HepG2 (cell line): ENCODE measurements around the gene PTMA. TPM values are rescaled to one million over a fixed set of nuclear protein-coding genes. Genes with fewer than 3 reads are reported as not detected.

ENCODE experiments used
- ADNP ChIP-seq: sonication (generic); formaldehyde crosslinking; IDR thresholded peaks from 2 replicates; pipeline ENCODE4 v1.4.0; 2020; ENCODE audit warnings: missing genetic modification reagents
- GABPA ChIP-seq, 2 experiments: IDR thresholded peaks; 2 replicates each; pipeline ENCODE4 v1.6.1; 2011 to 2016; ENCODE audit warnings: low read depth in 2 of 2, low read length in 1 of 2, missing biosample characterization in 1 of 2, missing genetic modification characterization in 1 of 2
- HCFC1 ChIP-seq: fragments of 150-350 bp; IDR thresholded peaks from 2 replicates; pipeline ENCODE4 v1.6.1; 2014; ENCODE audit warnings: low read depth, low read length
- MIER3 ChIP-seq: IDR thresholded peaks from 2 replicates; pipeline ENCODE4 v1.6.1; 2016; ENCODE audit warnings: missing compliant biosample characterization, borderline replicate concordance
- NFE2 ChIP-seq: sonication (generic); formaldehyde crosslinking; IDR thresholded peaks from 2 replicates; pipeline ENCODE4 v1.4.0; 2020; ENCODE audit warnings: missing genetic modification reagents
- PCBP2 ChIP-seq: fragments of 200-400 bp; formaldehyde crosslinking; optimal IDR thresholded peaks from 2 replicates; pipeline ENCODE3; 2018; ENCODE audit warnings: low read length, low read depth; ENCODE audit not compliant: poor library complexity, severe bottlenecking
- SP140L ChIP-seq: sonication (generic); formaldehyde crosslinking; IDR thresholded peaks from 2 replicates; pipeline ENCODE4 v1.4.0; 2020; ENCODE audit warnings: missing genetic modification reagents, borderline replicate concordance
- WIZ ChIP-seq: sonication (generic); formaldehyde crosslinking; IDR thresholded peaks from 2 replicates; pipeline ENCODE4 v1.5.1; 2020; ENCODE audit warnings: mild to moderate bottlenecking, missing genetic modification reagents
- ZKSCAN5 ChIP-seq: sonication (generic); formaldehyde crosslinking; IDR thresholded peaks from 2 replicates; pipeline ENCODE4 v1.5.1; 2020; ENCODE audit warnings: mild to moderate bottlenecking, missing genetic modification reagents
- ZNF235 ChIP-seq: sonication (generic); formaldehyde crosslinking; IDR thresholded peaks from 2 replicates; pipeline ENCODE4 v1.8.1; 2023; ENCODE audit warnings: mild to moderate bottlenecking, missing genetic modification reagents, borderline replicate concordance
- ZNF598 ChIP-seq: sonication (generic); formaldehyde crosslinking; IDR thresholded peaks from 2 replicates; pipeline ENCODE4 v1.5.1; 2020; ENCODE audit warnings: mild to moderate bottlenecking, missing genetic modification reagents, borderline replicate concordance
- polyA plus RNA-seq, 8 experiments: library from polyadenylated mRNA; depleted of rRNA in 3 of 8; stranded (reverse) in 7 of 8; unstranded in 1 of 8; fragments of >200 nt; fragmentation: Illumina TruSeq in 4 of 8; extraction: Trizol in 4 of 8; gene quantifications; 2 replicates each; pipeline versions ENCODE4 v1.2.1 to v1.2.3, GENCODE V29; 2011 to 2016; ENCODE audit warnings: low read depth in 4 of 8, missing spikeins in 1 of 8, mixed read lengths in 1 of 8; ENCODE audit not compliant: insufficient read depth in 1 of 8
- total RNA-seq, 5 experiments: library from RNA; depleted of rRNA; stranded (reverse); fragments of >200 nt; fragmentation: Illumina TruSeq; extraction: Trizol; gene quantifications; 2 replicates each; pipeline ENCODE4 v1.2.3, GENCODE V29; 2016; ENCODE audit warnings: low read depth in 1 of 5
- TF ChIP-seq, protein P1 (sequence below): sonication (generic); formaldehyde crosslinking; IDR thresholded peaks from 2 replicates; pipeline ENCODE4 v1.5.0; 2020; ENCODE audit warnings: mild to moderate bottlenecking, missing genetic modification reagents, borderline replicate concordance
- TF ChIP-seq, protein P2 (sequence below): sonication (generic); formaldehyde crosslinking; IDR thresholded peaks from 2 replicates; pipeline ENCODE4 v1.4.0; 2020; ENCODE audit warnings: missing genetic modification reagents
- TF ChIP-seq, protein P3 (sequence below): sonication (generic); formaldehyde crosslinking; IDR thresholded peaks from 2 replicates; pipeline ENCODE4 v1.4.0; 2020; ENCODE audit warnings: missing genetic modification reagents, borderline replicate concordance

Gene PTMA
- total and polyA plus RNA-seq, 2 of the 13 experiments (the other 11 are each of a cell fraction or from before 2014, with no cell fraction given): 190 to 1,086 TPM

- TF ChIP-seq, protein P1, sequence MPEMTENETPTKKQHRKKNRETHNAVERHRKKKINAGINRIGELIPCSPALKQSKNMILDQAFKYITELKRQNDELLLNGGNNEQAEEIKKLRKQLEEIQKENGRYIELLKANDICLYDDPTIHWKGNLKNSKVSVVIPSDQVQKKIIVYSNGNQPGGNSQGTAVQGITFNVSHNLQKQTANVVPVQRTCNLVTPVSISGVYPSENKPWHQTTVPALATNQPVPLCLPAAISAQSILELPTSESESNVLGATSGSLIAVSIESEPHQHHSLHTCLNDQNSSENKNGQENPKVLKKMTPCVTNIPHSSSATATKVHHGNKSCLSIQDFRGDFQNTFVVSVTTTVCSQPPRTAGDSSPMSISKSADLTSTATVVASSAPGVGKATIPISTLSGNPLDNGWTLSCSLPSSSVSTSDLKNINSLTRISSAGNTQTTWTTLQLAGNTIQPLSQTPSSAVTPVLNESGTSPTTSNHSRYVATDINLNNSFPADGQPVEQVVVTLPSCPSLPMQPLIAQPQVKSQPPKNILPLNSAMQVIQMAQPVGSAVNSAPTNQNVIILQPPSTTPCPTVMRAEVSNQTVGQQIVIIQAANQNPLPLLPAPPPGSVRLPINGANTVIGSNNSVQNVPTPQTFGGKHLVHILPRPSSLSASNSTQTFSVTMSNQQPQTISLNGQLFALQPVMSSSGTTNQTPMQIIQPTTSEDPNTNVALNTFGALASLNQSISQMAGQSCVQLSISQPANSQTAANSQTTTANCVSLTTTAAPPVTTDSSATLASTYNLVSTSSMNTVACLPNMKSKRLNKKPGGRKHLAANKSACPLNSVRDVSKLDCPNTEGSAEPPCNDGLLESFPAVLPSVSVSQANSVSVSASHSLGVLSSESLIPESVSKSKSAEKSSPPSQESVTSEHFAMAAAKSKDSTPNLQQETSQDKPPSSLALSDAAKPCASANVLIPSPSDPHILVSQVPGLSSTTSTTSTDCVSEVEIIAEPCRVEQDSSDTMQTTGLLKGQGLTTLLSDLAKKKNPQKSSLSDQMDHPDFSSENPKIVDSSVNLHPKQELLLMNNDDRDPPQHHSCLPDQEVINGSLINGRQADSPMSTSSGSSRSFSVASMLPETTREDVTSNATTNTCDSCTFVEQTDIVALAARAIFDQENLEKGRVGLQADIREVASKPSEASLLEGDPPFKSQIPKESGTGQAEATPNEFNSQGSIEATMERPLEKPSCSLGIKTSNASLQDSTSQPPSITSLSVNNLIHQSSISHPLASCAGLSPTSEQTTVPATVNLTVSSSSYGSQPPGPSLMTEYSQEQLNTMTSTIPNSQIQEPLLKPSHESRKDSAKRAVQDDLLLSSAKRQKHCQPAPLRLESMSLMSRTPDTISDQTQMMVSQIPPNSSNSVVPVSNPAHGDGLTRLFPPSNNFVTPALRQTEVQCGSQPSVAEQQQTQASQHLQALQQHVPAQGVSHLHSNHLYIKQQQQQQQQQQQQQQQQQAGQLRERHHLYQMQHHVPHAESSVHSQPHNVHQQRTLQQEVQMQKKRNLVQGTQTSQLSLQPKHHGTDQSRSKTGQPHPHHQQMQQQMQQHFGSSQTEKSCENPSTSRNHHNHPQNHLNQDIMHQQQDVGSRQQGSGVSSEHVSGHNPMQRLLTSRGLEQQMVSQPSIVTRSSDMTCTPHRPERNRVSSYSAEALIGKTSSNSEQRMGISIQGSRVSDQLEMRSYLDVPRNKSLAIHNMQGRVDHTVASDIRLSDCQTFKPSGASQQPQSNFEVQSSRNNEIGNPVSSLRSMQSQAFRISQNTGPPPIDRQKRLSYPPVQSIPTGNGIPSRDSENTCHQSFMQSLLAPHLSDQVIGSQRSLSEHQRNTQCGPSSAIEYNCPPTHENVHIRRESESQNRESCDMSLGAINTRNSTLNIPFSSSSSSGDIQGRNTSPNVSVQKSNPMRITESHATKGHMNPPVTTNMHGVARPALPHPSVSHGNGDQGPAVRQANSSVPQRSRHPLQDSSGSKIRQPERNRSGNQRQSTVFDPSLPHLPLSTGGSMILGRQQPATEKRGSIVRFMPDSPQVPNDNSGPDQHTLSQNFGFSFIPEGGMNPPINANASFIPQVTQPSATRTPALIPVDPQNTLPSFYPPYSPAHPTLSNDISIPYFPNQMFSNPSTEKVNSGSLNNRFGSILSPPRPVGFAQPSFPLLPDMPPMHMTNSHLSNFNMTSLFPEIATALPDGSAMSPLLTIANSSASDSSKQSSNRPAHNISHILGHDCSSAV: 0 out of 2 replicates have a peak, but pooled peaks have one; percentile 37
- TF ChIP-seq ADNP (CRISPR knock-in tag): no peak
- TF ChIP-seq NFE2: no peak
- TF ChIP-seq PCBP2: no peak
- TF ChIP-seq HCFC1: peak; percentile 85
- TF ChIP-seq ZNF598 (CRISPR knock-in tag): peak; percentile 88; the same call in 1 of the 2 replicates
- TF ChIP-seq, protein P2, sequence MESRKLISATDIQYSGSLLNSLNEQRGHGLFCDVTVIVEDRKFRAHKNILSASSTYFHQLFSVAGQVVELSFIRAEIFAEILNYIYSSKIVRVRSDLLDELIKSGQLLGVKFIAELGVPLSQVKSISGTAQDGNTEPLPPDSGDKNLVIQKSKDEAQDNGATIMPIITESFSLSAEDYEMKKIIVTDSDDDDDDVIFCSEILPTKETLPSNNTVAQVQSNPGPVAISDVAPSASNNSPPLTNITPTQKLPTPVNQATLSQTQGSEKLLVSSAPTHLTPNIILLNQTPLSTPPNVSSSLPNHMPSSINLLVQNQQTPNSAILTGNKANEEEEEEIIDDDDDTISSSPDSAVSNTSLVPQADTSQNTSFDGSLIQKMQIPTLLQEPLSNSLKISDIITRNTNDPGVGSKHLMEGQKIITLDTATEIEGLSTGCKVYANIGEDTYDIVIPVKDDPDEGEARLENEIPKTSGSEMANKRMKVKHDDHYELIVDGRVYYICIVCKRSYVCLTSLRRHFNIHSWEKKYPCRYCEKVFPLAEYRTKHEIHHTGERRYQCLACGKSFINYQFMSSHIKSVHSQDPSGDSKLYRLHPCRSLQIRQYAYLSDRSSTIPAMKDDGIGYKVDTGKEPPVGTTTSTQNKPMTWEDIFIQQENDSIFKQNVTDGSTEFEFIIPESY (CRISPR knock-in tag): peak; percentile 97
- TF ChIP-seq MIER3: peak; percentile 90; the same call in 1 of the 2 replicates
- no peak for TF ChIP-seq SP140L (CRISPR knock-in tag)
- TF ChIP-seq, protein P3, sequence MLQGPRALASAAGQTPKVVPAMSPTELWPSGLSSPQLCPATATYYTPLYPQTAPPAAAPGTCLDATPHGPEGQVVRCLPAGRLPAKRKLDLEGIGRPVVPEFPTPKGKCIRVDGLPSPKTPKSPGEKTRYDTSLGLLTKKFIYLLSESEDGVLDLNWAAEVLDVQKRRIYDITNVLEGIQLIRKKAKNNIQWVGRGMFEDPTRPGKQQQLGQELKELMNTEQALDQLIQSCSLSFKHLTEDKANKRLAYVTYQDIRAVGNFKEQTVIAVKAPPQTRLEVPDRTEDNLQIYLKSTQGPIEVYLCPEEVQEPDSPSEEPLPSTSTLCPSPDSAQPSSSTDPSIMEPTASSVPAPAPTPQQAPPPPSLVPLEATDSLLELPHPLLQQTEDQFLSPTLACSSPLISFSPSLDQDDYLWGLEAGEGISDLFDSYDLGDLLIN (CRISPR knock-in tag): no peak
- no peak for TF ChIP-seq GABPA (IDR thresholded peaks at IDR 0.05; ENCODE audit: low read depth, low read length)
- peak; percentile 70 for TF ChIP-seq GABPA (CRISPR knock-in tag; IDR thresholded peaks at IDR 0.05; ENCODE audit: low read depth)
- peak; percentile 55; the same call in 1 of the 2 replicates for TF ChIP-seq WIZ (CRISPR knock-in tag)
- no peak for TF ChIP-seq ZNF235
- no peak for TF ChIP-seq ZKSCAN5
These were observed 1.3 kb upstream of the PTMA start (continued) for GRCh38 chr2:231706731-231707624.
